ENCODE data around the gene CAPN11.

- TF ChIP-seq POLR2A (IDR thresholded peaks at IDR 0.05) (no peak), CTCF (IDR thresholded peaks at IDR 0.05) (no peak)
These were observed 35.1 kb upstream of the CAPN11 start for GRCh38 chr6:44123544-44123943.
